C4-2B (cell line): ENCODE results near the gene RNF7.

Source experiments
- CTCF ChIP-seq: fragments of 450-650 bp; conservative IDR thresholded peaks from 2 replicates; pipeline ENCODE4 v1.5.1; 2017; ENCODE audit warnings: mild to moderate bottlenecking
- ZFX ChIP-seq: fragments of 450-650 bp; IDR thresholded peaks from 2 replicates; pipeline ENCODE4 v1.6.1; 2017

- TF ChIP-seq CTCF: no peak
- no peak for TF ChIP-seq ZFX
Measured at GRCh38 chr3:141783632-141784031, 45.5 kb downstream of the RNF7 start.
